HAP-1 (cell line): Measurements from ENCODE around the gene ANAPC2.

Source experiments
- DNase-seq, 2 experiments: peaks; one replicate each; pipeline ENCODE4 v3.0.0-alpha.2; 2016 to 2020; ENCODE audit warnings: low spot score in 2 of 2
- H3K27me3 ChIP-seq: fragments of 250-450 bp; sonication (Bioruptor Pico); 2 replicates; pipeline ENCODE4 v1.5.1; 2020; ENCODE audit warnings: low read depth, mild to moderate bottlenecking, moderate library complexity
- H3K36me3 ChIP-seq: fragments of 250-450 bp; sonication (Bioruptor Pico); replicated peaks from 2 replicates; pipeline ENCODE4 v1.5.1; 2020; ENCODE audit warnings: mild to moderate bottlenecking
- H3K4me1 ChIP-seq: fragments of 250-450 bp; sonication (Bioruptor Pico); 2 replicates; pipeline ENCODE4 v1.5.1; 2020; ENCODE audit warnings: mild to moderate bottlenecking
- H3K4me3 ChIP-seq: fragments of 250-450 bp; sonication (Bioruptor Pico); 2 replicates; pipeline ENCODE4 v1.5.1; 2020; ENCODE audit warnings: mild to moderate bottlenecking, moderate library complexity
- H3K9me3 ChIP-seq: fragments of 250-450 bp; sonication (Bioruptor Pico); 2 replicates; pipeline ENCODE4 v1.5.1; 2020; ENCODE audit warnings: mild to moderate bottlenecking, moderate library complexity
- in situ Hi-C: fragments of 300-500 bp; cut with MboI; formaldehyde crosslinking; loops from 3 replicates; pipeline ENCODE4 v1.14.3; 2020; ENCODE audit warnings: low sequenced_read_pairs, inconsistent platforms, mixed read lengths

Gene ANAPC2

DNA sequence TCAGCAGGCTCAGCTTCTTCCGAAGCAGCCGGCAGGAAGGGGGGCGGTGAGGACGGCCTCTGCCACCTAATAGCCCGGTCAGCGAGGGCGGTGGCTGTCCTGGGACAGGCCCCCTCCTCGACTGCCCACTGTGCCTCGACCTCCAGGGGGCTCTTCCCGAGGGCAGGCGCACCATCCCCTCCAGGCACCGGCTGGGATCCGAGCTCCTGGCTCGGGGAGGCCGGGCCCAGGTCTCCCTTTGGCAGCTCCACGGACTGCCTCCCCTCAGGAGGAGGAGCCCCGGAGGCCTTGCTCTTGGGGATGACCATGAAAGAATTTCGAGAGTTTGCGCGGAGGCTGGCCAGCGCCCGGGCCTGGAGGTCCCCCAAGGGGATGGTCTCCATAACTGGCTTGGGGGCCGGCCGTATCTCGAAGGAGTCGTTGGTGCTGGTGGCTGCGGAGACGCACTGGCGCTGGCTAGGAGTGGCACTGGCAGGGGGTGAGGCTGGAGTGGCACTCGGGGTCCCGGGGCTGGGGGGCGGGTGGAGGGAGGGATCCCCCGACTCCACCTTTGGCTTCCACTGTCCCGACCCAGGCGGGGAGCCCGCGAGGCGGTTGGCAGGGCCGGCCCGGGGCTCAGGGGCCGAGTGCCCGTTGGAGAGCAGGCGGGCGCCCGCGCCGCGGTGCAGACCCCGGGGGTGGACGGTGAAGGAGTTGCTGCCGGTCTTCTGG, 11.2 kb upstream of the ANAPC2 start:
- in situ Hi-C loops: no loop called here

GRCh38 chr9:137198902-137199283, 10.5 kb upstream of the ANAPC2 start:
- no peaks in the 10 kb centered on the region for H3K27me3 ChIP-seq
- in situ Hi-C loops: no loop called here
- H3K9me3 ChIP-seq: no peaks in the 10 kb centered on the region
- H3K4me3 ChIP-seq: peak overlapping the region; percentile 30
- H3K36me3 ChIP-seq: peaks cover 2% of the 10 kb centered on the region; the same call in 1 of the 2 replicates
- peaks cover 24% of the 10 kb centered on the region for H3K4me1 ChIP-seq
- no peak for DNase-seq

More for the DNA sequence above, 11.2 kb upstream of the ANAPC2 start:
- peaks cover 31% of the 10 kb centered on the region for H3K4me1 ChIP-seq
- H3K27me3 ChIP-seq: no peaks in the 10 kb centered on the region
- no peaks in the 10 kb centered on the region for H3K9me3 ChIP-seq
- peaks cover 9% of the 10 kb centered on the region; the same call in 1 of the 2 replicates for H3K36me3 ChIP-seq
- DNase-seq: no peak
- peak overlapping the region; percentile 30 for H3K4me3 ChIP-seq

GRCh38 chr9:137198051-137198901, 9.9 kb upstream of the ANAPC2 start:
- no peaks in the 10 kb centered on the region for H3K9me3 ChIP-seq
- H3K36me3 ChIP-seq: no peaks in the 10 kb centered on the region; the same call in 1 of the 2 replicates
- H3K4me3 ChIP-seq: peak overlapping the region; percentile 30
- H3K27me3 ChIP-seq: no peaks in the 10 kb centered on the region
- peaks cover 22% of the 10 kb centered on the region for H3K4me1 ChIP-seq
- DNase-seq: no peak
- in situ Hi-C loops: no loop called here

DNA sequence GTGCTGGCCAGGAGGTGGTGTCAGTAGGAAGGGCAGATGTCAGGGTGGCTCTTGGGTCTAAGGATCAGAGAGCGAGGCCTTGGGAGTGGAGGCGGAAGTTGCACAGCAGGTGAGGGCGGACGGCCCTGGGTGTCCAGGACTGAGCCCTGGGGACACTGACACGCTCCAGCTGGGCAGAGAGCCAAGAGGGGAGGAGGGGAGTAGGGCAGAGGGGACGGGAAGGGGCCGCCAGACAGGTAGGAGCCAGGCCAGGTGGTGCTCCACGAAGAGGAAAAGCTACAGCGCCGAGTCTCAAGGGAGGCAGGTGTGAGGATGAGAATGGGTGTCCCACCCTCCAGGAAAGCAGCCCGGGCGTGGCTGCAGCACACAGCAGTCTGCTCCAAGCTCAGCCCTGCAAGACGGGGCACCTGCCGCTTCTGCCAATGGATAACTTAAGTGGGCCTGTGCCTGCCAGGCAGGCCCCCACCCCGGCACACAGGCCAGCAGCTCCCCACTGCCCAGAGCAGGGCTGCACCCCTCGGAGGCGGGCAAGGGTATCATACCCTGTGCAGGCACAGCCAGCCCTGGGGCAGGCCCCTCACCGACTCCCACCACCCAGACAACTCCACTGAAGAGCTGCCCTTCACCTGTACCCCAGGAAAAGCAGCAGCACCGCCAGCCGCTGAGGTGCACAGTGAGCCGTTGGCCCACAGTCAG, 7.3 kb upstream of the ANAPC2 start:
- no peaks in the 10 kb centered on the region for H3K27me3 ChIP-seq
- H3K36me3 ChIP-seq: peaks cover 3% of the 10 kb centered on the region
- H3K4me1 ChIP-seq: peaks cover 14% of the 10 kb centered on the region
- DNase-seq: no peak
- no peak overlapping the region for H3K4me3 ChIP-seq
- no peaks in the 10 kb centered on the region for H3K9me3 ChIP-seq
- in situ Hi-C loops: no loop called here

DNA sequence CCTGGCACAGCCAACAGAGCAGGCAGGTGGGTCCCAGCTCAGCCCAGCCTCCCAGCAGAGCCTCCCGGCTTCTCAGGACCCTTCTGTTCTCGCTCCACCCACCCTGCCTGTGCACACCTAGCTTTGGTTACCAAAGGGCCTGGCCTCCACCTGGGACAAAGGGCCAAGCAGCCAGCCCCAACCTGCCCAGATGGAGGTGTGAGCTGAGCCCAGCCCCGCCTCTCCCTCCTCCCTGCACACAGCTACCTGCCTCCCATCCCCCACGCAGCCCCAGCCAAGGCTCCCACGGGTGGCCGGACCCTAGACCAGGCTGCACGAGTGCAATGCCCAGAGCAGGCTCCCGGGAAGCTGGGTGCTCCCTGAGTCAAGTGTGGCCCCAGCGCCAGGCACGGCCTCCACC, 6.5 kb upstream of the ANAPC2 start:
- Histone ChIP-seq H3K4me1 (peaks cover 16% of the 10 kb centered on the region), H3K27me3 (no peaks in the 10 kb centered on the region), H3K36me3 (peaks cover 11% of the 10 kb centered on the region), H3K4me3 (no peak overlapping the region), H3K9me3 (no peaks in the 10 kb centered on the region)
- DNase-seq: no peak
- in situ Hi-C loops: no loop called here

- no peak for DNase-seq
- Histone ChIP-seq H3K36me3 (peaks cover 15% of the 10 kb centered on the region), H3K9me3 (no peaks in the 10 kb centered on the region), H3K4me3 (no peak overlapping the region), H3K4me1 (peaks cover 21% of the 10 kb centered on the region), H3K27me3 (no peaks in the 10 kb centered on the region)
- in situ Hi-C loops: no loop called here
Observed at GRCh38 chr9:137194388-137194787, 6.0 kb upstream of the ANAPC2 start.

- peaks cover 18% of the 10 kb centered on the region for H3K4me1 ChIP-seq
- no peak overlapping the region for H3K4me3 ChIP-seq
- H3K9me3 ChIP-seq: no peaks in the 10 kb centered on the region
- in situ Hi-C loops: no loop called here
- H3K36me3 ChIP-seq: peaks cover 15% of the 10 kb centered on the region
- DNase-seq: no peak
- no peaks in the 10 kb centered on the region for H3K27me3 ChIP-seq
Observed at GRCh38 chr9:137193771-137194170, 5.4 kb upstream of the ANAPC2 start.

- peaks cover 9% of the 10 kb centered on the region for H3K4me1 ChIP-seq
- peaks cover 19% of the 10 kb centered on the region for H3K36me3 ChIP-seq
- H3K27me3 ChIP-seq: no peaks in the 10 kb centered on the region
- DNase-seq: no peak
- H3K4me3 ChIP-seq: no peak overlapping the region
- H3K9me3 ChIP-seq: no peaks in the 10 kb centered on the region
- in situ Hi-C loops: no loop called here
Observed at GRCh38 chr9:137192859-137193258, 4.5 kb upstream of the ANAPC2 start.

DNA sequence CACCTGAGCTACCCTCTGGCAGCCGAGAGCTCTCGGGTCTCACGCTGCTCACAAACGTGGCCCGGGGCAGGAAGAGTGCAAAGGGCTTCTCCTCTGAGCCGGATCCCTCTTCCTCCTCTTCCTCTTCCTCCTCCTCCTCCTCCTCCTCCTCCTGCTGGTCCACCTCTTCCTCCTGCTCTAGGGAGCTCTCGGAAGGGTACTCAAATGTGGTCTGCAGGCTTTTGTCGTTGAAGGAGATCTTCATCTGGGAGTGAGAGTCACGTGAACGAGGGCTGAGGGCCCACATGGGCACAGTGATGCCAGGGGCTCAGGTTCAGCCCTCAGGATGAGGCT, 4.1 kb upstream of the ANAPC2 start:
- Histone ChIP-seq H3K36me3 (peaks cover 19% of the 10 kb centered on the region), H3K9me3 (no peaks in the 10 kb centered on the region), H3K27me3 (no peaks in the 10 kb centered on the region), H3K4me1 (peaks cover 11% of the 10 kb centered on the region), H3K4me3 (no peak overlapping the region)
- in situ Hi-C loops: no loop called here
- no peak for DNase-seq

GRCh38 chr9:137191691-137192447, 3.5 kb upstream of the ANAPC2 start:
- no peak for DNase-seq
- Histone ChIP-seq H3K4me1 (peaks cover 16% of the 10 kb centered on the region), H3K4me3 (no peak overlapping the region), H3K36me3 (peaks cover 19% of the 10 kb centered on the region), H3K9me3 (no peaks in the 10 kb centered on the region), H3K27me3 (no peaks in the 10 kb centered on the region)
- in situ Hi-C loops: no loop called here

GRCh38 chr9:137191245-137191644, 2.9 kb upstream of the ANAPC2 start:
- Histone ChIP-seq H3K9me3 (no peaks in the 10 kb centered on the region), H3K36me3 (peaks cover 21% of the 10 kb centered on the region), H3K27me3 (no peaks in the 10 kb centered on the region), H3K4me1 (peaks cover 18% of the 10 kb centered on the region), H3K4me3 (no peak overlapping the region)
- no peak for DNase-seq
- in situ Hi-C loops: no loop called here

DNA sequence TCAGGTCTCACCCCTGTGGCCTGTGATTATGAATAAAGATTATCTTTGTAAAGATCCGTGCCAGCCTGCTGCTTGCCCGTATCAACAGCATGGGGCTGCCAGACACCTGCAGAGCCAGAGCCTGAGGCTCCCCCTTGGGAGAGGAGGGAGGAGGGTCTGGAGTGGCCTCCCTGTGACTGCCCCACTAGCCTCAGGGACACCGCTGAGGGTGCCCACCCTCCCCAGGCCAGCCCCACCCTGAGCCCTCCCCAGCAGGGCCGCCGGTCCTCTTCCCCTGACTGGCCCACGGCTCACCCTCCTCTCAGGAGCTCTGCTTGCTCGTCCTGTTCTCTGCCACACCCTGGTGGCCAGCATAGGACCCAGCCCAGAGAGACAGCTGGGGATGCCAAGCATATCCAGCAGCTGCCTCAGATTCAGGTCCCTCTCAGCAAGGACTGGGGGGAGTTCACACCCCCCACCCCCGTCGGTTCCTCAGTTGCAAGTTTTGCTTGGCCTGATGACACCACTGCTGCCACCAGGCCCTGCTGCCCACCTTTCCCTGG, 2.0 kb upstream of the ANAPC2 start:
- DNase-seq: no peak
- in situ Hi-C loops: no loop called here

More for the DNA sequence above, 2.0 kb upstream of the ANAPC2 start:
- Histone ChIP-seq H3K4me3 (no peak overlapping the region), H3K27me3 (no peaks in the 10 kb centered on the region), H3K4me1 (peaks cover 18% of the 10 kb centered on the region), H3K36me3 (peaks cover 30% of the 10 kb centered on the region), H3K9me3 (no peaks in the 10 kb centered on the region)
